ENCODE results near the gene SNAP47. TPM values are rescaled to one million over a fixed set of nuclear protein-coding genes. Genes with fewer than 3 reads are reported as not detected.

Gene SNAP47
- total and polyA plus RNA-seq, 2 of the 4 experiments (the other 2 are of a cell fraction): 39.4 to 72.9 TPM

DNA sequence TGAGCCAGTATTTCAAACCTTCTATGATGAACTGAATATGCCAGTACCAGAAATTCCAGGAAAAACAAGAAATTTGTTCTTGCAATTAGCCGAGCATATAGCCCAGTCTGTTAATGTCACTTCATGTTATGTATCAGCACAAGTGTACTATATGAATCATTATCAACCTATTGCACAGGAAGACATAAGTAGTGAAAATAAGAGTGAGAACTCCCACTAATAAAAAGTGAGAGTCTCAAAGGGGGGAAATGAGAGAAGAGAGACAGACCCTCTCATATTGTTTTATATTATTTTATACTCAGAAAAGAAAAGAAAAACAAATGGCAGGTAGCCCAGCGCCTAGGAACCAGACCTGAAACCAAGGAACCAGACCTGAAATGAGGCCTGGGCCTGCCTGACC lies 16.3 kb upstream of the SNAP47 start:
- Histone ChIP-seq H2BK5ac (ENCODE audit: low read depth, low read length, poor library complexity, severe bottlenecking) (no peak overlapping the region), H3K18ac (ENCODE audit: low read depth, low read length) (no peak overlapping the region), H4K91ac (ENCODE audit: insufficient read depth, low read depth, low read length) (no peak overlapping the region), H3K4ac (ENCODE audit: low read depth, low read length) (no peak overlapping the region), H4K5ac (ENCODE audit: low read depth, low read length) (no peak overlapping the region), H2AFZ (replicated peaks; ENCODE audit: low read length, poor library complexity) (no peak overlapping the region), H3K14ac (replicated peaks; ENCODE audit: low read depth, low read length) (no peak overlapping the region), H2AK9ac (replicated peaks; ENCODE audit: low read depth, low read length, poor library complexity) (no peak overlapping the region), H4K8ac (ENCODE audit: low read depth in 2 of 2, low read length in 2 of 2) (no peak overlapping the region), H3K27me3 (ENCODE audit: control insufficient read depth, insufficient read depth, low read length) (no peaks in the 10 kb centered on the region), H4K20me1 (ENCODE audit: insufficient read depth, low read length) (no peaks in the 10 kb centered on the region), H2AK5ac (ENCODE audit: low read depth, low read length) (no peak overlapping the region), H3K27ac (ENCODE audit: insufficient read depth, low read length) (no peak overlapping the region), H2BK20ac (ENCODE audit: low read depth, low read length) (no peak overlapping the region), H3K9me1 (ENCODE audit: insufficient read depth, low read length) (no peaks in the 10 kb centered on the region), H3K4me1 (ENCODE audit: control insufficient read depth, insufficient read depth, low read length) (no peaks in the 10 kb centered on the region; the same call in 1 of the 2 replicates), H3K23ac (ENCODE audit: low read depth, low read length) (no peak overlapping the region), H3K9me3 (ENCODE audit: control insufficient read depth, insufficient read depth, low read length) (peaks cover 18% of the 10 kb centered on the region), H2BK15ac (ENCODE audit: low read depth, low read length) (no peak overlapping the region), H3K4me2 (ENCODE audit: low read depth, low read length) (no peak overlapping the region), H2BK120ac (ENCODE audit: low read depth, low read length) (no peak overlapping the region), H3K9ac (ENCODE audit: low read depth, low read length) (no peak overlapping the region), H3K79me1 (ENCODE audit: low read depth in 1 of 2, low read length in 2 of 2) (no peaks in the 10 kb centered on the region), H3K4me3 (ENCODE audit: insufficient read depth, low read depth, low read length) (no peak overlapping the region), H3K56ac (ENCODE audit: extremely low read depth, insufficient read depth, low read length) (no peak overlapping the region), H3K36me3 (ENCODE audit: control insufficient read depth, insufficient read depth, low read length) (no peaks in the 10 kb centered on the region)
- DNase-seq (no peak), ATAC-seq (ENCODE audit: low read depth) (no peak)
- intact Hi-C loops (cut with micrococcal nuclease): no loop called here
- BruUV-seq (replicated peaks): no TSS peak
- in situ Hi-C loops (cut with MboI; ENCODE audit: low sequenced_read_pairs): no loop called here
- ChIA-PET POLR2A (ENCODE audit: unreplicated experiment) (no interaction called here), CTCF (no interaction called here)
- no CpG with 5 or more reads among the region's 2 CpGs for WGBS, 2 experiments (ENCODE audit: extremely low coverage in 2 of 2, insufficient read length in 1 of 2)
- TF ChIP-seq SMC3 (IDR thresholded peaks at IDR 0.05; ENCODE audit: low read depth, low read length) (no peak), NFE2L2 (IDR thresholded peaks at IDR 0.05; ENCODE audit: low read depth, low read length) (no peak), MXI1 (IDR thresholded peaks at IDR 0.05; ENCODE audit: borderline replicate concordance, low read depth, low read length) (no peak), CEBPB (IDR thresholded peaks at IDR 0.05; ENCODE audit: low read depth, low read length) (no peak), BHLHE40 (IDR thresholded peaks at IDR 0.05; ENCODE audit: low read depth, low read length) (no peak), MAFK (IDR thresholded peaks at IDR 0.05; ENCODE audit: low read depth, low read length) (no peak), CTCF (conservative IDR thresholded peaks at IDR 0.05; ENCODE audit: low read depth, low read length) (no peak), CHD1 (IDR thresholded peaks at IDR 0.05; ENCODE audit: low read depth, low read length) (no peak), RFX5 (IDR thresholded peaks at IDR 0.05; ENCODE audit: low read depth, low read length) (no peak), POLR2A (IDR thresholded peaks at IDR 0.05; ENCODE audit: low read depth, low read length) (no peak), MAZ (IDR thresholded peaks at IDR 0.05; ENCODE audit: borderline replicate concordance, low read depth, low read length) (no peak), RAD21 (IDR thresholded peaks at IDR 0.05; ENCODE audit: low read length) (no peak), FOS (IDR thresholded peaks at IDR 0.05; ENCODE audit: low read depth, low read length) (no peak), RCOR1 (IDR thresholded peaks at IDR 0.05; ENCODE audit: insufficient replicate concordance, low read length) (no peak)
- TF ChIP-seq, protein P1, sequence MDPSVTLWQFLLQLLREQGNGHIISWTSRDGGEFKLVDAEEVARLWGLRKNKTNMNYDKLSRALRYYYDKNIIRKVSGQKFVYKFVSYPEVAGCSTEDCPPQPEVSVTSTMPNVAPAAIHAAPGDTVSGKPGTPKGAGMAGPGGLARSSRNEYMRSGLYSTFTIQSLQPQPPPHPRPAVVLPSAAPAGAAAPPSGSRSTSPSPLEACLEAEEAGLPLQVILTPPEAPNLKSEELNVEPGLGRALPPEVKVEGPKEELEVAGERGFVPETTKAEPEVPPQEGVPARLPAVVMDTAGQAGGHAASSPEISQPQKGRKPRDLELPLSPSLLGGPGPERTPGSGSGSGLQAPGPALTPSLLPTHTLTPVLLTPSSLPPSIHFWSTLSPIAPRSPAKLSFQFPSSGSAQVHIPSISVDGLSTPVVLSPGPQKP (IDR thresholded peaks at IDR 0.05; ENCODE audit: borderline replicate concordance, low read depth, low read length): no peak
- TF ChIP-seq, protein P2, sequence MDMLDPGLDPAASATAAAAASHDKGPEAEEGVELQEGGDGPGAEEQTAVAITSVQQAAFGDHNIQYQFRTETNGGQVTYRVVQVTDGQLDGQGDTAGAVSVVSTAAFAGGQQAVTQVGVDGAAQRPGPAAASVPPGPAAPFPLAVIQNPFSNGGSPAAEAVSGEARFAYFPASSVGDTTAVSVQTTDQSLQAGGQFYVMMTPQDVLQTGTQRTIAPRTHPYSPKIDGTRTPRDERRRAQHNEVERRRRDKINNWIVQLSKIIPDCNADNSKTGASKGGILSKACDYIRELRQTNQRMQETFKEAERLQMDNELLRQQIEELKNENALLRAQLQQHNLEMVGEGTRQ (IDR thresholded peaks at IDR 0.05; ENCODE audit: low read depth, low read length): no peak
- dilution Hi-C loops (cut with HindIII; ENCODE audit: low sequenced_read_pairs, unreplicated experiment): no loop called here

All from IMR-90 (cell line).